ENCODE data around the gene ALS2. TPM values are rescaled to one million over a fixed set of nuclear protein-coding genes. Genes with fewer than 3 reads are reported as not detected.

The ALS2 gene
- polyA plus RNA-seq, 4 donors, result 18.5 to 30.5 (median 26.7) TPM

DNA sequence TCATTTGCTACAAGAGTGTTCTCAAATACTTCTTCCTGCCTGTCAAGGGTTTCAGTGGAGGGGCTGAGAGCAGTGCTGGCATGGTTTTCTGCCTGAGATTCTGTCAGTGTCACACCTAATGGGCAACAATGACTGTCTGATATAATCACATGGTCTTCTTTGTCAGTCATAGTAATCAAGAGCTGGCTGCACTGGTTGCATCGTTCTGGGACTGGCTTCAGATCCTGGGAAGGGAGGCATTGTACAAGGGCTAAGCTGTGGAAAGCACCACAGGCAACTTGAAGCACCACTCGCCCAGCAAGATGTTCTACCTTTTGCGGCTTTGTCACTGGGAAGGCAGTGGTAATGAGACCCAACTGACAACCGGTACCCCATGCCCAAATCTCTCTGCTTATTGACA lies 19.6 kb downstream of the ALS2 start:
- DNase-seq (ENCODE audit: low read depth in 4 of 4, low spot score in 3 of 4), result no peak

- DNase-seq (ENCODE audit: low read depth in 4 of 4, low spot score in 3 of 4), result no peak
Measured at GRCh38 chr2:201759567-201759966, 21.2 kb downstream of the ALS2 start.

DNA sequence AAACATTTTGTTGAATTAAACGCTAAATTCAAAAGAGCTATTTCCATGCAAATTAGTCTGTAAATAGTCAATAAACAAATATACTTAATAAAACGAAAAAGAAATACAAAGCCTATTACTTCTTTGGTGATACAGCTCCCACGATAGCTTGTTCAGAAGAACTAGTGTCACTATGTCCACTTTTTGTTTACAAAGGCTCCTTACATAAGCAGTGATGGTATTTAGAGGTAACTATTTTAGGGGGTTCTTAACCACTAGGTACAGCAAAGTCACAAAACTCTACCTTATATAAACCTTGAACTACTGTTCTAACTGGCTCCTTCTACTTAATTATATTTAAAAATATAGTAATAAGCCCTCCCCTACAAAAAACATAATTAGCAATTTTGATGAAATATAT lies 21.9 kb downstream of the ALS2 start:
- DNase-seq (ENCODE audit: low read depth in 4 of 4, low spot score in 3 of 4), result no peak

GRCh38 chr2:201758234-201758633 lies 22.5 kb downstream of the ALS2 start:
- no peak for DNase-seq (ENCODE audit: low read depth in 4 of 4, low spot score in 3 of 4)

GRCh38 chr2:201754717-201755415 lies 25.9 kb downstream of the ALS2 start:
- no peak for DNase-seq (ENCODE audit: low read depth in 4 of 4, low spot score in 3 of 4)

DNA sequence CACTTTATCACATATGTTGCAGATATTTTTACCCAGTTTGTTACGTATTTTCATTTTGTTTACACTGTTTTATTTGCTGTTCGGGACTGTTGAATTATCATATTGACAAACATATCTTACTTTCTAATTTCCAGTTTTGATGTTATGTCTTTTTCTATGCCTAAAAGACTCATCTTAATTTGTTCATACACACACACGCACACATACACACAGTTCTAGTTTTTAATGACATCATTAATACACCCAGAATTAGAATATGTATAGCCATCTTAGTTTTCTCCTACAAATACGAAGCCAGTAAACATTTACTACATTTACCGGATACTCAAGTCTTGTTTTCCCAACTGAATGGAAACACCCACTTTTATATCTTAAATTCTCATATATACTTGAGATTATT lies 29.2 kb downstream of the ALS2 start:
- no peak for DNase-seq (ENCODE audit: low read depth in 4 of 4, low spot score in 3 of 4)

GRCh38 chr2:201746551-201746950 lies 34.2 kb downstream of the ALS2 start:
- DNase-seq (ENCODE audit: low read depth in 4 of 4, low spot score in 3 of 4), result no peak

GRCh38 chr2:201735486-201735885 lies 45.2 kb downstream of the ALS2 start:
- no peak for DNase-seq (ENCODE audit: low read depth in 4 of 4, low spot score in 3 of 4)

DNA sequence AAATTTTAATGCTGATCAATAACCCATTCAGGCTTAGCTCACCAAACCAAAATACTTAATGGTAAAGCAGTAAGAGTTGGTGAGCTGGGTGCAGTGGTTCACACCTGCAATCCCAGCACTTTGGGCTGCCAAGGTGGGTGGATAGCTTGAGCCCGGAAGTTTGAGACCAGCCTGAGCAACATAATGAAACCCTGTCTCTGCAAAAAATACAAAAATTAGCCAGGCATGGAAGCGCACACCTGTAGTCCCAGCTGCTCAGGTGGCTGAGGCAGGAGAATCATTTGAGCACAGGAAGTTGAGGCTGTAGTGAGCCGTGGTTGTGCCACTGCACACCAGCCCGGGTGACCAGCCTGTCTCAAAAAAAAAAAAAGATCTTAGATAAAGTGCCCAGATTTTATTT lies 46.6 kb downstream of the ALS2 start:
- no peak for DNase-seq (ENCODE audit: low read depth in 4 of 4, low spot score in 3 of 4)

DNA sequence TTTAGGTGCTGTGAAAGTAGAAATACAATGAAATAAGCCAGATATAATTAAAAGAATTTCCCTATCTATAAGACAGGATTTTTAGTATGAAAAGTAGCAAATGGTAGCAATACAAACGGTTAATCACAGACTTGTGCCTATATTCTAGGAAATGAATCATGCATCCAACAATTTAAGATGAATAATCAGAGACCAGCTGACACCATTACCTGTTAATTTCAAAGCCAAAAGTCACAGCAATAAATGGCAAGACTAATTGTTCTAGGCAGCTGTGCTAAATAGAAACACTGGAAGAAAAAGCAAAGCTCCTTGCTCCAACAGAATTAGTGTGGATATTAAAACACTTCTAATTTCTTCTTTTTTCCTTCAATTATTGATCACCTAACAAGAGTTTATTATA lies 47.2 kb downstream of the ALS2 start:
- no peak for DNase-seq (ENCODE audit: low read depth in 4 of 4, low spot score in 3 of 4)

GRCh38 chr2:201730651-201731285 lies 50.0 kb downstream of the ALS2 start:
- no peak for DNase-seq (ENCODE audit: low read depth in 4 of 4, low spot score in 3 of 4)

DNA sequence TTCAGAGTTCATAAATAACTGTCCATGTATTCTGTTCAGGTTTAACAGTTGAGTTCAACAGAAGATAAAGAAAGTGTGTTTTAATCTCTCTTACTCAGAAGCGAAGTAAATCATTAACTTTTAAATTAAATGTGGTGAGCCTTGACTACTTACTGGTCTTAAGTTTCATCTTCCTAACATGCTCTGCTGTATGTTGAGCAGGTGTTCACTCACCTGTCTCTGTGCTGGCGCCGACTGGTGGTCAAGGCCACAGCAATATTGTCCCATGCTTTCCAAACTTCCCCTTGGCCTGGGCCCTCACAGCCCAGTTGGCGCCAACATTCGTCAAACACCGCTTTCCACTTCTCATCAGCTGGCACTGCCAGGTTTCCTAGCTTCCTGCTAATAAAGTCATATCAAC lies 65.3 kb downstream of the ALS2 start:
- no peak for DNase-seq (ENCODE audit: low read depth in 4 of 4, low spot score in 3 of 4)

- DNase-seq (ENCODE audit: low read depth in 4 of 4, low spot score in 3 of 4), result no peak
Measured at GRCh38 chr2:201712726-201713125, 68.0 kb downstream of the ALS2 start.

GRCh38 chr2:201709747-201710146 lies 71.0 kb downstream of the ALS2 start:
- DNase-seq (ENCODE audit: low read depth in 4 of 4, low spot score in 3 of 4), result no peak

DNA sequence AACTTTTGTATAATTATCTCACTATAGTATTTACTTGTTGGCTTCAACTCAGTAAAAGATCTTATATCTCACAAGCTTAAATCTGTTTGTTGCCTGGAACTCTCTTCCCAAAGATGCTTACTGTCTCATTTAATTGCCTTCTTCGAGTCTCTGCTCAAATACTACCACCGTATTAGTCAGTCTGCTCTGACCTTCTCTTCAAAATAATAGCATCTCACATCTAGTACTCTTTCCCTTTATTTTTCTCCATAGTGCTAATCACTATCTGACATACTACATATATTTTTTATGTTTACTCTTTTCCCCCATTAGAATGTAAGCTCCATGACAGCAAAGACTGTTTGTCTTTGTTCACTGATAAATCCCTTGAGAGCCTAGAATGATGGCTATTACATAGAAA lies 71.7 kb downstream of the ALS2 start:
- DNase-seq (ENCODE audit: low read depth in 4 of 4, low spot score in 3 of 4), result no peak

DNA sequence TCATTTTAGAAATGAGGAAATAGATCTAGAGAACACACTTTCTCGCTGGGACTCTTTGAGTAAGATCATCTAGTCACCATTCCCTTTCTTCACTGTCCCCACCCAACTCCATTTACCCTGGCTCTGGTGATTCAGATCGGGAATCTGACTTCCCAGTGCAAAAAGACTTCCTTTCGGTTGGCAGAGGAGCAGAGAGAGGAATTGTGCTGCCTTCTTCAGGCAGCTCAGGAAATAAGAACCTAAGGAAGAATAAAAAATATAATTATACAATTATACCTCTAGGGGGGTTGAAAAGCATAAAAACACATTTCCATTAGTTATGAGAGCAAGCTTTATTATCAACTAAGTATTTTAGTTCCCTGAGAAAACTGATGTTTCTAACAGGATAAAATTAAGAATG lies 73.0 kb downstream of the ALS2 start:
- DNase-seq (ENCODE audit: low read depth in 4 of 4, low spot score in 3 of 4), result no peak

- DNase-seq (ENCODE audit: low read depth in 4 of 4, low spot score in 3 of 4), result no peak
Measured at GRCh38 chr2:201707142-201707541, 73.6 kb downstream of the ALS2 start.

GRCh38 chr2:201704536-201704935 lies 76.2 kb downstream of the ALS2 start:
- DNase-seq (ENCODE audit: low read depth in 4 of 4, low spot score in 3 of 4), result no peak

DNA sequence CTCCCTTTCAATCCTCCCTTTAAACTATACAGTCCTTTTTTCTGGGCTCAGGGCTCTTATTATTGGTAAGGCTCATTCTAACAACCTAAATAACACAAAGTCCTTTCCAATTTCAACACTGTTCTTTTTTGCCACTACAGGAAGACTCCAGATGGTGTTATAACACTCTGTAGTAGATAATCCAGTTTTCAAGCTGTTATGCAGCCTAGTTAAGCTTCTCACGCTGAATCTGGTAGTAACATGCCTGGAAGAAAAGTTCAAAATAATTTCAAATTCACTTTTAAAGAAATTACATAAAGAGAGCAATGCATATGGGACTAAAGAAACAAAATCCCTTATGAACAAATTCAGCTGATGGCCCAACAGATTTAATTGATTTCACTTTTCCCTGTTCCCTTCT lies 79.1 kb downstream of the ALS2 start:
- no peak for DNase-seq (ENCODE audit: low read depth in 4 of 4, low spot score in 3 of 4)

GRCh38 chr2:201699416-201699815 lies 81.3 kb downstream of the ALS2 start:
- no peak for DNase-seq (ENCODE audit: low read depth in 4 of 4, low spot score in 3 of 4)

GRCh38 chr2:201698588-201699226 lies 82.0 kb downstream of the ALS2 start, which contains the start of gene MPP4:
Gene MPP4 (minus strand): TSS chr2:201698644. CDS start chr2:201693954, 4,690 bp downstream.
- DNase-seq (ENCODE audit: low read depth in 4 of 4, low spot score in 3 of 4), result no peak

DNA sequence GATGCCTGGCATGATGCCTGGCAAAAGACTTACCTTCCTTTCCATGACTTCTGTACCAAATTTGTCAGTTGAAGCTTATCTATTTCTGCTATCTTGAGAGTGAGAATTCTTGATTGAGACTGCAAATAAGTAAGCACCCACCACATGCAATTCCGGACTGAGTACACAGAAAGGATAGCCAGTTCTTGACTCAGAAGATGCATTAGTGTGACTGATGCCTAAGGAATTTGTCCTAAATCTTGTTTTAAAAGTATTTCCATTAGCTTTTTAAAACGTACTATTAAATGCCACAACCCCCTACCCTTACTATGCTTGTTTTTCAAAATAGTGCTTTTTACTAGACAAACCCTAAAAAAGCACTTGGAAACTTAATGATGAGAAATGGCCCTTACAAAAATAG lies 82.8 kb downstream of the ALS2 start:
- DNase-seq (ENCODE audit: low read depth in 4 of 4, low spot score in 3 of 4), result no peak

Measured in left renal pelvis (tissue), 4 donors.